ENCODE results near the gene PLEKHN1. TPM values are rescaled to one million over a fixed set of nuclear protein-coding genes. Genes with fewer than 3 reads are reported as not detected.

PLEKHN1 gene
- total RNA-seq, 1 donor from 2014 or later, result 1.1 TPM

GRCh38 chr1:1023700-1024099 is 57.4 kb downstream of the PLEKHN1 start:
- no peak overlapping the region for H3K27ac Mint-ChIP-seq
- no peak for TF ChIP-seq CTCF (IDR thresholded peaks at IDR 0.05; ENCODE audit: unreplicated experiment)
- no peaks in the 10 kb centered on the region for H3K27me3 Mint-ChIP-seq
- no peak for DNase-seq (ENCODE audit: low spot score, unreplicated experiment)
- H3K9me3 Mint-ChIP-seq (ENCODE audit: low read depth), result no peaks in the 10 kb centered on the region
- peaks cover 7% of the 10 kb centered on the region for H3K36me3 Mint-ChIP-seq (ENCODE audit: insufficient read depth)
- peaks cover 12% of the 10 kb centered on the region for H3K4me1 Mint-ChIP-seq (ENCODE audit: low read depth)
- no peak overlapping the region for H3K4me3 Mint-ChIP-seq (ENCODE audit: low read depth)

- Mint-ChIP-seq H3K4me3 (ENCODE audit: low read depth) (no peak overlapping the region), H3K27ac (peak overlapping the region; percentile 82), H3K36me3 (ENCODE audit: insufficient read depth) (peaks cover 7% of the 10 kb centered on the region), H3K4me1 (ENCODE audit: low read depth) (peaks cover 12% of the 10 kb centered on the region), H3K9me3 (ENCODE audit: low read depth) (no peaks in the 10 kb centered on the region), H3K27me3 (no peaks in the 10 kb centered on the region)
- DNase-seq (ENCODE audit: low spot score, unreplicated experiment), result no peak
- no peak for TF ChIP-seq CTCF (IDR thresholded peaks at IDR 0.05; ENCODE audit: unreplicated experiment)
Measured at GRCh38 chr1:1024149-1024770, 58.0 kb downstream of the PLEKHN1 start.

- peaks cover 7% of the 10 kb centered on the region for H3K36me3 Mint-ChIP-seq (ENCODE audit: insufficient read depth)
- no peaks in the 10 kb centered on the region for H3K27me3 Mint-ChIP-seq
- peak overlapping the region; percentile 82 for H3K27ac Mint-ChIP-seq
- no peak for TF ChIP-seq CTCF (IDR thresholded peaks at IDR 0.05; ENCODE audit: unreplicated experiment)
- peaks cover 12% of the 10 kb centered on the region for H3K4me1 Mint-ChIP-seq (ENCODE audit: low read depth)
- peak; percentile 65 for DNase-seq (ENCODE audit: low spot score, unreplicated experiment)
- H3K4me3 Mint-ChIP-seq (ENCODE audit: low read depth), result no peak overlapping the region
- H3K9me3 Mint-ChIP-seq (ENCODE audit: low read depth), result no peaks in the 10 kb centered on the region
Measured at GRCh38 chr1:1024771-1025699, 58.8 kb downstream of the PLEKHN1 start.

Other genes with a start within 250 kb of the PLEKHN1 start
- gene SAMD11, start 42.6 kb upstream of the PLEKHN1 start, total RNA-seq, result 42.9 and 53.9 TPM in 2 replicates
- gene NOC2L, start 7.2 kb upstream of the PLEKHN1 start, total RNA-seq, result 71.9 and 78.2 TPM in 2 replicates
- gene KLHL17, start 5.9 kb upstream of the PLEKHN1 start, total RNA-seq, result 45.3 and 47.5 TPM in 2 replicates
- gene PERM1, start 15.6 kb downstream of the PLEKHN1 start, total RNA-seq, result not detected in 2 replicates
- gene HES4, start 33.6 kb downstream of the PLEKHN1 start, total RNA-seq, result 83.8 and 87.4 TPM in 2 replicates
- gene ISG15, start 47.0 kb downstream of the PLEKHN1 start, total RNA-seq, result 13.6 and 14.3 TPM in 2 replicates
- 330 and 335 TPM in 2 replicates for gene AGRN, start 53.6 kb downstream of the PLEKHN1 start, total RNA-seq
- gene RNF223, start 107.8 kb downstream of the PLEKHN1 start, total RNA-seq, result not detected in 2 replicates
- gene C1orf159, start 149.6 kb downstream of the PLEKHN1 start, total RNA-seq, result 21.3 and 23.2 TPM in 2 replicates
- 5.0 and 5.5 TPM in 2 replicates for gene TTLL10, start 207.4 kb downstream of the PLEKHN1 start, total RNA-seq
- 0.48 TPM in 1 of 2 replicates, not detected in the other for gene TNFRSF18, start 240.1 kb downstream of the PLEKHN1 start, total RNA-seq
- 0.33 and 0.38 TPM in 2 replicates for gene TNFRSF4, start 247.7 kb downstream of the PLEKHN1 start, total RNA-seq